CD4-positive, alpha-beta memory T cell (primary cell): ENCODE data around the gene CCDC3. TPM values are rescaled to one million over a fixed set of nuclear protein-coding genes. Genes with fewer than 3 reads are reported as not detected.

Source experiments
- CTCF ChIA-PET: fragments of 350-600 bp; sonication (Branson Sonifier 250); formaldehyde crosslinking; loops from one replicate; lab custom pipeline; 2021; ENCODE audit warnings: inconsistent platforms; ENCODE audit not compliant: partially characterized antibody; lab: Charles Lee
- POLR2A ChIA-PET: fragments of 350-600 bp; sonication (Branson Sonifier 250); formaldehyde crosslinking; loops from one replicate; lab custom pipeline; 2021; ENCODE audit not compliant: partially characterized antibody; lab: Charles Lee
- DNase-seq, 5 donors: peaks; one replicate each; pipeline versions ENCODE4 v3.0.0 to v3.0.0-alpha.2; 2020 to 2022; ENCODE audit warnings: mixed read lengths in 1 of 5
- H3K27ac ChIP-seq: one replicate; pipeline ENCODE4 v1.7.0; 2013; ENCODE audit warnings: low read depth, low read length
- H3K27me3 ChIP-seq: 2 replicates; pipeline ENCODE4 v1.7.0; 2013; ENCODE audit warnings: mild to moderate bottlenecking, low read length, moderate library complexity; ENCODE audit not compliant: insufficient read depth
- H3K36me3 ChIP-seq: 2 replicates; pipeline ENCODE4 v1.7.0; 2013; ENCODE audit warnings: mild to moderate bottlenecking, low read length, moderate library complexity; ENCODE audit not compliant: insufficient read depth
- H3K4me1 ChIP-seq: 2 replicates; pipeline ENCODE4 v1.7.0; 2013; ENCODE audit warnings: mild to moderate bottlenecking, low read length, moderate library complexity; ENCODE audit not compliant: insufficient read depth
- H3K4me3 ChIP-seq, 2 donors: one replicate each; pipeline ENCODE4 v1.7.0; 2013; ENCODE audit warnings: low read length in 2 of 2, mild to moderate bottlenecking in 1 of 2
- H3K9me3 ChIP-seq, 2 donors: one replicate each; pipeline ENCODE4 v1.7.0; 2013; ENCODE audit warnings: low read length in 2 of 2, control low read depth in 1 of 2; ENCODE audit not compliant: control insufficient read depth in 1 of 2
- H3K27ac Mint-ChIP-seq, 7 donors: one replicate each; pipeline ENCODE4 v1.8.0; 2020 to 2021; ENCODE audit warnings: mixed read lengths in 7 of 7, mild to moderate bottlenecking in 6 of 7, inconsistent platforms in 3 of 7, moderate library complexity in 3 of 7
- H3K27me3 Mint-ChIP-seq, 2 donors: one replicate each; pipeline ENCODE4 v1.8.0; 2020 to 2021; ENCODE audit warnings: mixed read lengths in 2 of 2
- H3K36me3 Mint-ChIP-seq, 2 donors: one replicate each; pipeline ENCODE4 v1.8.0; 2020 to 2021; ENCODE audit warnings: mixed read lengths in 2 of 2, inconsistent platforms in 1 of 2, mild to moderate bottlenecking in 1 of 2
- H3K4me1 Mint-ChIP-seq, 4 donors: one replicate each; pipeline ENCODE4 v1.8.0; 2020 to 2021; ENCODE audit warnings: mixed read lengths in 4 of 4, mild to moderate bottlenecking in 1 of 4
- H3K4me3 Mint-ChIP-seq, 8 donors: one replicate each; pipeline ENCODE4 v1.8.0; 2020 to 2021; ENCODE audit warnings: mixed read lengths in 8 of 8, mild to moderate bottlenecking in 7 of 8, moderate library complexity in 6 of 8, inconsistent platforms in 3 of 8
- H3K9me3 Mint-ChIP-seq, 8 donors: one replicate each; pipeline ENCODE4 v1.8.0; 2020 to 2021; ENCODE audit warnings: mixed read lengths in 8 of 8, mild to moderate bottlenecking in 5 of 8, inconsistent platforms in 3 of 8, moderate library complexity in 1 of 8
- intact Hi-C: fragments of 100-400 bp; cut with micrococcal nuclease; formaldehyde crosslinking; loops from one replicate; pipeline ENCODE4 v1.15.1; 2023
- polyA plus RNA-seq, 2 donors: library from polyadenylated mRNA; unstranded; fragments of 300-500 nt; fragmentation: Illumina TruSeq; gene quantifications; one replicate each; pipeline ENCODE4 v1.2.3, GENCODE V29; 2021
- total RNA-seq, 2 experiments: library from RNA; stranded (reverse); gene quantifications; one replicate each; pipeline ENCODE4 v1.2.3, GENCODE V29; 2021

Gene CCDC3
- total and polyA plus RNA-seq, 4 experiments from 2014 or later = not detected

GRCh38 chr10:12847361-12847975 lies 154.0 kb downstream of the CCDC3 start:
- ChIA-PET CTCF (no interaction called here), POLR2A (no interaction called here)
- Mint-ChIP-seq H3K9me3 (no peaks in the 10 kb centered on the region), H3K4me1 (peaks cover 0 to 10% (median 0%) of the 10 kb centered on the region in 4 donors), H3K27me3 (peaks cover 7 to 26% of the 10 kb centered on the region in 2 donors), H3K27ac (no peak overlapping the region), H3K36me3 (no peaks in the 10 kb centered on the region), H3K4me3 (no peak overlapping the region)
- intact Hi-C loops = no loop called here
- Histone ChIP-seq H3K27me3 (no peaks in the 10 kb centered on the region), H3K9me3 (no peaks in the 10 kb centered on the region), H3K36me3 (no peaks in the 10 kb centered on the region), H3K4me1 (no peaks in the 10 kb centered on the region), H3K4me3 (no peak overlapping the region), H3K27ac (no peak overlapping the region)
- no peak for DNase-seq

GRCh38 chr10:12846718-12847117 lies 154.8 kb downstream of the CCDC3 start:
- ChIA-PET POLR2A (no interaction called here), CTCF (interaction anchor here (0.6 kb wide), 1 partner anchor 1030 kb away, joined by 3 read pairs; no protein-coding TSS in a partner anchor)
- no peaks in the 10 kb centered on the region for H3K27me3 ChIP-seq
- no peak overlapping the region for H3K27ac ChIP-seq
- H3K9me3 ChIP-seq = no peaks in the 10 kb centered on the region
- H3K4me1 ChIP-seq = no peaks in the 10 kb centered on the region
- H3K36me3 ChIP-seq = no peaks in the 10 kb centered on the region
- H3K4me3 Mint-ChIP-seq = no peak overlapping the region
- H3K27ac Mint-ChIP-seq = no peak overlapping the region
- no peaks in the 10 kb centered on the region for H3K9me3 Mint-ChIP-seq
- H3K36me3 Mint-ChIP-seq = no peaks in the 10 kb centered on the region
- H3K4me3 ChIP-seq = no peak overlapping the region
- intact Hi-C loops = no loop called here
- no peak for DNase-seq
- peaks cover 0 to 10% (median 0%) of the 10 kb centered on the region in 4 donors for H3K4me1 Mint-ChIP-seq
- H3K27me3 Mint-ChIP-seq = peaks cover 4 to 22% of the 10 kb centered on the region in 2 donors

Other genes with a start within 250 kb of the CCDC3 start
- gene OPTN, start 98.5 kb upstream of the CCDC3 start, total RNA-seq = 100 to 1,000 TPM; 148 TPM
- gene OPTN, start 98.5 kb upstream of the CCDC3 start, polyA plus RNA-seq = 100 to 1,000 TPM in 1 of 2 donors, 10 to 100 TPM in 1; 40.3 to 101 TPM
- gene MCM10, start 159.8 kb upstream of the CCDC3 start, total RNA-seq = under 1 TPM in 1 of 2 experiments, not detected in 1; 0.17 TPM
- gene MCM10, start 159.8 kb upstream of the CCDC3 start, polyA plus RNA-seq = not detected
- not detected for gene UCMA, start 232.7 kb upstream of the CCDC3 start, total RNA-seq
- not detected for gene UCMA, start 232.7 kb upstream of the CCDC3 start, polyA plus RNA-seq